H54 (cell line): Measurements from ENCODE around the gene CCDC68.

ENCODE experiments used
- DNase-seq: peaks from one replicate; pipeline ENCODE4 v3.0.0; 2011; ENCODE audit warnings: low spot score, mixed read lengths; ENCODE audit not compliant: insufficient read length
- FAIRE-seq: peaks from 3 replicates; lab custom pipeline; 2011; peaks lifted over from hg19 to GRCh38; lab: Jason Lieb, UNC
- POLR2A ChIP-seq: IDR thresholded peaks from 2 replicates; pipeline ENCODE4 v1.6.1; 2011; ENCODE audit warnings: low read depth, mild to moderate bottlenecking, low read length

Gene CCDC68

GRCh38 chr18:54883816-54884604 is 75.3 kb downstream of the CCDC68 start:
- FAIRE-seq: no peak
- TF ChIP-seq POLR2A: no peak
- DNase-seq: no peak

- TF ChIP-seq POLR2A: no peak
- no peak for FAIRE-seq
- no peak for DNase-seq
Observed at GRCh38 chr18:54882318-54882717, 76.9 kb downstream of the CCDC68 start.

GRCh38 chr18:54881229-54881768 is 78.0 kb downstream of the CCDC68 start:
- TF ChIP-seq POLR2A: no peak
- FAIRE-seq (no peak), DNase-seq (no peak)

- no peak for TF ChIP-seq POLR2A
- DNase-seq: no peak
- FAIRE-seq: no peak
Observed at GRCh38 chr18:54880395-54881105, 78.7 kb downstream of the CCDC68 start.

GRCh38 chr18:54879691-54880090 is 79.6 kb downstream of the CCDC68 start:
- DNase-seq: no peak
- TF ChIP-seq POLR2A: no peak
- FAIRE-seq: no peak

GRCh38 chr18:54878659-54879358 is 80.5 kb downstream of the CCDC68 start:
- TF ChIP-seq POLR2A: no peak
- FAIRE-seq (no peak), DNase-seq (no peak)

GRCh38 chr18:54878159-54878622 is 81.1 kb downstream of the CCDC68 start:
- no peak for TF ChIP-seq POLR2A
- DNase-seq (no peak), FAIRE-seq (no peak)

GRCh38 chr18:54877076-54877475 is 82.2 kb downstream of the CCDC68 start:
- FAIRE-seq (no peak), DNase-seq (no peak)
- TF ChIP-seq POLR2A: no peak

- DNase-seq (no peak), FAIRE-seq (no peak)
- no peak for TF ChIP-seq POLR2A
Observed at GRCh38 chr18:54875063-54875462, 84.2 kb downstream of the CCDC68 start.

GRCh38 chr18:54873884-54874255 is 85.4 kb downstream of the CCDC68 start:
- no peak for TF ChIP-seq POLR2A
- DNase-seq: no peak
- no peak for FAIRE-seq

GRCh38 chr18:54872681-54873080 is 86.6 kb downstream of the CCDC68 start:
- TF ChIP-seq POLR2A: no peak
- FAIRE-seq (no peak), DNase-seq (no peak)

- no peak for DNase-seq
- no peak for TF ChIP-seq POLR2A
- FAIRE-seq: no peak
Observed at GRCh38 chr18:54871231-54871630, 88.0 kb downstream of the CCDC68 start.

- DNase-seq (no peak), FAIRE-seq (no peak)
- no peak for TF ChIP-seq POLR2A
Observed at GRCh38 chr18:54867131-54867530, 92.1 kb downstream of the CCDC68 start.

GRCh38 chr18:54860941-54861340 is 98.3 kb downstream of the CCDC68 start:
- TF ChIP-seq POLR2A: no peak
- no peak for DNase-seq
- FAIRE-seq: no peak
